Measurements from ENCODE around the gene DMD.

DNA sequence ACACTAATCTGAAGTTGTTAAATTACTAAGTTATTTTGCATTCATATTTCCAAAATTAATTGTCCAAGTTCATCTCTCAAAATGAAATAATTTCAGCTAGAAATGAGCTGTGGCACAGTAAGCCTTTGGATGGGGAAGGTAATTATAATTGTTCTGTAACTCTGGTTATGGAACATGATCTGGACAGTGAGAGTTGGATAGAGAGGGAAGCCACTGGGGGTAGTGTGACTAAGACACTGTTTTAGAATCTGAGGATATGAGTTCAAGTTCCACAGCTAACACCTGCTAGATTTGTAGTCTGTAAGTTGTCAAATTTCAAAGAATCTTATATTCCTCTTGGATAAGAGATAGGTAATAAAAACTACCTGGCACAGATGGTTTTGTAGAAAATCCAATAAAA, 49.5 kb downstream of the DMD start:
- TF ChIP-seq CTCF (IDR thresholded peaks at IDR 0.05) (no peak), EZH2 (IDR thresholded peaks at IDR 0.05) (no peak)

All from neural progenitor cell (in vitro differentiated cells).